ENCODE results near the gene ENOX1.

The ENOX1 gene

DNA sequence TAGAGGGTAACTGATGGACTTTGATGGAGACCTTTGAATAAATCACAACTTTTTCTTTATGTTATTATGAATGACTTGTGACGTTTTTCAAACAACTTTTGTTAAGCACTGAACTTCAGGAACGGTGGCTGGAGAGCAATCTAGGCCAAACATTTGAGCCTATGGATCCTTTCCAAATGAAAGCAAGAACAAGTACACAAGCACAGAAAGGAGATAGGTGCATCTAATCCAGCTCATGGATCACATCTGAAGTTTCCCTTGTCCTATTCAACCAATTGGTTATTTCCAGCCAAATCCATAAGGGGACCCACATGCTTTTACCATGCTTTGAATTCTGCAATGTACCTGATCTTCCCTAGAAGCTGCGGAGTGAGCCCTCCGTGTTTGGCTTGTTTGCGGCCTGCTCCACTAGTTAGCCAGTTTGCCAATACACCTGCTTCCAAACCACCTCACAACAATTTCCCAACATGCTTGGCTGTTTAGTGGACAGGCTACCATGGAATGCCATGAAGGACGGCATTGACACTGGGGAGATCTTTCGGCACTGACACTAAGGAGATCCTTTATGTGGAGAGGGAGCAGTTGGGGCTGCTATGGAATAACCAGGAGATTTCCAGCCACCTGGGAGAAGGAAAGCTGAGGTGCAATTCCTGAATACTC is 447.5 kb downstream of the ENOX1 start:
- no peak overlapping the region for H3K4me3 ChIP-seq (ENCODE audit: low read depth, low read length)
- H3K27ac ChIP-seq (ENCODE audit: extremely low read depth, low read depth, low read length) = no peak overlapping the region
- CTCF ChIA-PET = no interaction called here

More for the DNA sequence above, 447.5 kb downstream of the ENOX1 start:
- no peaks in the 10 kb centered on the region for H3K9me3 ChIP-seq (ENCODE audit: control insufficient read depth, insufficient read depth, low read depth, low read length)
- no peak for TF ChIP-seq ZNF830 (tag by site-specific recombination; IDR thresholded peaks at IDR 0.05; ENCODE audit: low read depth)
- TF ChIP-seq, protein P1, sequence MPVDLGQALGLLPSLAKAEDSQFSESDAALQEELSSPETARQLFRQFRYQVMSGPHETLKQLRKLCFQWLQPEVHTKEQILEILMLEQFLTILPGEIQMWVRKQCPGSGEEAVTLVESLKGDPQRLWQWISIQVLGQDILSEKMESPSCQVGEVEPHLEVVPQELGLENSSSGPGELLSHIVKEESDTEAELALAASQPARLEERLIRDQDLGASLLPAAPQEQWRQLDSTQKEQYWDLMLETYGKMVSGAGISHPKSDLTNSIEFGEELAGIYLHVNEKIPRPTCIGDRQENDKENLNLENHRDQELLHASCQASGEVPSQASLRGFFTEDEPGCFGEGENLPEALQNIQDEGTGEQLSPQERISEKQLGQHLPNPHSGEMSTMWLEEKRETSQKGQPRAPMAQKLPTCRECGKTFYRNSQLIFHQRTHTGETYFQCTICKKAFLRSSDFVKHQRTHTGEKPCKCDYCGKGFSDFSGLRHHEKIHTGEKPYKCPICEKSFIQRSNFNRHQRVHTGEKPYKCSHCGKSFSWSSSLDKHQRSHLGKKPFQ (tag by site-specific recombination; IDR thresholded peaks at IDR 0.05) = no peak
- no peak for TF ChIP-seq ZNF221 (tag by site-specific recombination; IDR thresholded peaks at IDR 0.05; ENCODE audit: borderline replicate concordance)
- no peak for TF ChIP-seq ZNF501 (tag by site-specific recombination; IDR thresholded peaks at IDR 0.05)
- TF ChIP-seq, protein P2, sequence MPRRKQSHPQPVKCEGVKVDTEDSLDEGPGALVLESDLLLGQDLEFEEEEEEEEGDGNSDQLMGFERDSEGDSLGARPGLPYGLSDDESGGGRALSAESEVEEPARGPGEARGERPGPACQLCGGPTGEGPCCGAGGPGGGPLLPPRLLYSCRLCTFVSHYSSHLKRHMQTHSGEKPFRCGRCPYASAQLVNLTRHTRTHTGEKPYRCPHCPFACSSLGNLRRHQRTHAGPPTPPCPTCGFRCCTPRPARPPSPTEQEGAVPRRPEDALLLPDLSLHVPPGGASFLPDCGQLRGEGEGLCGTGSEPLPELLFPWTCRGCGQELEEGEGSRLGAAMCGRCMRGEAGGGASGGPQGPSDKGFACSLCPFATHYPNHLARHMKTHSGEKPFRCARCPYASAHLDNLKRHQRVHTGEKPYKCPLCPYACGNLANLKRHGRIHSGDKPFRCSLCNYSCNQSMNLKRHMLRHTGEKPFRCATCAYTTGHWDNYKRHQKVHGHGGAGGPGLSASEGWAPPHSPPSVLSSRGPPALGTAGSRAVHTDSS (tag by site-specific recombination; IDR thresholded peaks at IDR 0.05) = no peak
- TF ChIP-seq ZNF560 (tag by site-specific recombination; IDR thresholded peaks at IDR 0.05; ENCODE audit: borderline replicate concordance) = no peak
- TF ChIP-seq, protein P3, sequence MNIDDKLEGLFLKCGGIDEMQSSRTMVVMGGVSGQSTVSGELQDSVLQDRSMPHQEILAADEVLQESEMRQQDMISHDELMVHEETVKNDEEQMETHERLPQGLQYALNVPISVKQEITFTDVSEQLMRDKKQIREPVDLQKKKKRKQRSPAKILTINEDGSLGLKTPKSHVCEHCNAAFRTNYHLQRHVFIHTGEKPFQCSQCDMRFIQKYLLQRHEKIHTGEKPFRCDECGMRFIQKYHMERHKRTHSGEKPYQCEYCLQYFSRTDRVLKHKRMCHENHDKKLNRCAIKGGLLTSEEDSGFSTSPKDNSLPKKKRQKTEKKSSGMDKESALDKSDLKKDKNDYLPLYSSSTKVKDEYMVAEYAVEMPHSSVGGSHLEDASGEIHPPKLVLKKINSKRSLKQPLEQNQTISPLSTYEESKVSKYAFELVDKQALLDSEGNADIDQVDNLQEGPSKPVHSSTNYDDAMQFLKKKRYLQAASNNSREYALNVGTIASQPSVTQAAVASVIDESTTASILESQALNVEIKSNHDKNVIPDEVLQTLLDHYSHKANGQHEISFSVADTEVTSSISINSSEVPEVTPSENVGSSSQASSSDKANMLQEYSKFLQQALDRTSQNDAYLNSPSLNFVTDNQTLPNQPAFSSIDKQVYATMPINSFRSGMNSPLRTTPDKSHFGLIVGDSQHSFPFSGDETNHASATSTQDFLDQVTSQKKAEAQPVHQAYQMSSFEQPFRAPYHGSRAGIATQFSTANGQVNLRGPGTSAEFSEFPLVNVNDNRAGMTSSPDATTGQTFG (tag by site-specific recombination; IDR thresholded peaks at IDR 0.05; ENCODE audit: borderline replicate concordance) = no peak
- no peak for TF ChIP-seq ZNF76 (tag by site-specific recombination; IDR thresholded peaks at IDR 0.05; ENCODE audit: borderline replicate concordance, low read depth)
- TF ChIP-seq YY1 (tag by site-specific recombination; IDR thresholded peaks at IDR 0.05) = no peak
- TF ChIP-seq, protein P4, sequence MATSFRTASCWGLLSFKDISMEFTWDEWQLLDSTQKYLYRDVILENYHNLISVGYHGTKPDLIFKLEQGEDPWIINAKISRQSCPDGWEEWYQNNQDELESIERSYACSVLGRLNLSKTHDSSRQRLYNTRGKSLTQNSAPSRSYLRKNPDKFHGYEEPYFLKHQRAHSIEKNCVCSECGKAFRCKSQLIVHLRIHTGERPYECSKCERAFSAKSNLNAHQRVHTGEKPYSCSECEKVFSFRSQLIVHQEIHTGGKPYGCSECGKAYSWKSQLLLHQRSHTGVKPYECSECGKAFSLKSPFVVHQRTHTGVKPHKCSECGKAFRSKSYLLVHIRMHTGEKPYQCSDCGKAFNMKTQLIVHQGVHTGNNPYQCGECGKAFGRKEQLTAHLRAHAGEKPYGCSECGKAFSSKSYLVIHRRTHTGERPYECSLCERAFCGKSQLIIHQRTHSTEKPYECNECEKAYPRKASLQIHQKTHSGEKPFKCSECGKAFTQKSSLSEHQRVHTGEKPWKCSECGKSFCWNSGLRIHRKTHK (tag by site-specific recombination; IDR thresholded peaks at IDR 0.05) = no peak
- no peak for TF ChIP-seq ZNF16 (tag by site-specific recombination; IDR thresholded peaks at IDR 0.05; ENCODE audit: low read depth)
- TF ChIP-seq GLIS2 (tag by site-specific recombination; IDR thresholded peaks at IDR 0.05) = no peak
- no peak for TF ChIP-seq HOXD13 (CRISPR knock-in tag; IDR thresholded peaks at IDR 0.05; ENCODE audit: borderline replicate concordance)
- TF ChIP-seq ZNF23 (tag by site-specific recombination; IDR thresholded peaks at IDR 0.05; ENCODE audit: borderline replicate concordance) = no peak
- TF ChIP-seq ZNF707 (tag by site-specific recombination; IDR thresholded peaks at IDR 0.05) = no peak
- TF ChIP-seq, protein P5, sequence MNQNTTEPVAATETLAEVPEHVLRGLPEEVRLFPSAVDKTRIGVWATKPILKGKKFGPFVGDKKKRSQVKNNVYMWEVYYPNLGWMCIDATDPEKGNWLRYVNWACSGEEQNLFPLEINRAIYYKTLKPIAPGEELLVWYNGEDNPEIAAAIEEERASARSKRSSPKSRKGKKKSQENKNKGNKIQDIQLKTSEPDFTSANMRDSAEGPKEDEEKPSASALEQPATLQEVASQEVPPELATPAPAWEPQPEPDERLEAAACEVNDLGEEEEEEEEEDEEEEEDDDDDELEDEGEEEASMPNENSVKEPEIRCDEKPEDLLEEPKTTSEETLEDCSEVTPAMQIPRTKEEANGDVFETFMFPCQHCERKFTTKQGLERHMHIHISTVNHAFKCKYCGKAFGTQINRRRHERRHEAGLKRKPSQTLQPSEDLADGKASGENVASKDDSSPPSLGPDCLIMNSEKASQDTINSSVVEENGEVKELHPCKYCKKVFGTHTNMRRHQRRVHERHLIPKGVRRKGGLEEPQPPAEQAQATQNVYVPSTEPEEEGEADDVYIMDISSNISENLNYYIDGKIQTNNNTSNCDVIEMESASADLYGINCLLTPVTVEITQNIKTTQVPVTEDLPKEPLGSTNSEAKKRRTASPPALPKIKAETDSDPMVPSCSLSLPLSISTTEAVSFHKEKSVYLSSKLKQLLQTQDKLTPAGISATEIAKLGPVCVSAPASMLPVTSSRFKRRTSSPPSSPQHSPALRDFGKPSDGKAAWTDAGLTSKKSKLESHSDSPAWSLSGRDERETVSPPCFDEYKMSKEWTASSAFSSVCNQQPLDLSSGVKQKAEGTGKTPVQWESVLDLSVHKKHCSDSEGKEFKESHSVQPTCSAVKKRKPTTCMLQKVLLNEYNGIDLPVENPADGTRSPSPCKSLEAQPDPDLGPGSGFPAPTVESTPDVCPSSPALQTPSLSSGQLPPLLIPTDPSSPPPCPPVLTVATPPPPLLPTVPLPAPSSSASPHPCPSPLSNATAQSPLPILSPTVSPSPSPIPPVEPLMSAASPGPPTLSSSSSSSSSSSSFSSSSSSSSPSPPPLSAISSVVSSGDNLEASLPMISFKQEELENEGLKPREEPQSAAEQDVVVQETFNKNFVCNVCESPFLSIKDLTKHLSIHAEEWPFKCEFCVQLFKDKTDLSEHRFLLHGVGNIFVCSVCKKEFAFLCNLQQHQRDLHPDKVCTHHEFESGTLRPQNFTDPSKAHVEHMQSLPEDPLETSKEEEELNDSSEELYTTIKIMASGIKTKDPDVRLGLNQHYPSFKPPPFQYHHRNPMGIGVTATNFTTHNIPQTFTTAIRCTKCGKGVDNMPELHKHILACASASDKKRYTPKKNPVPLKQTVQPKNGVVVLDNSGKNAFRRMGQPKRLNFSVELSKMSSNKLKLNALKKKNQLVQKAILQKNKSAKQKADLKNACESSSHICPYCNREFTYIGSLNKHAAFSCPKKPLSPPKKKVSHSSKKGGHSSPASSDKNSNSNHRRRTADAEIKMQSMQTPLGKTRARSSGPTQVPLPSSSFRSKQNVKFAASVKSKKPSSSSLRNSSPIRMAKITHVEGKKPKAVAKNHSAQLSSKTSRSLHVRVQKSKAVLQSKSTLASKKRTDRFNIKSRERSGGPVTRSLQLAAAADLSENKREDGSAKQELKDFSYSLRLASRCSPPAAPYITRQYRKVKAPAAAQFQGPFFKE (tag by site-specific recombination; IDR thresholded peaks at IDR 0.05; ENCODE audit: borderline replicate concordance) = no peak
- TF ChIP-seq ZNF146 (tag by site-specific recombination; IDR thresholded peaks at IDR 0.05) = no peak
- TF ChIP-seq, protein P6, sequence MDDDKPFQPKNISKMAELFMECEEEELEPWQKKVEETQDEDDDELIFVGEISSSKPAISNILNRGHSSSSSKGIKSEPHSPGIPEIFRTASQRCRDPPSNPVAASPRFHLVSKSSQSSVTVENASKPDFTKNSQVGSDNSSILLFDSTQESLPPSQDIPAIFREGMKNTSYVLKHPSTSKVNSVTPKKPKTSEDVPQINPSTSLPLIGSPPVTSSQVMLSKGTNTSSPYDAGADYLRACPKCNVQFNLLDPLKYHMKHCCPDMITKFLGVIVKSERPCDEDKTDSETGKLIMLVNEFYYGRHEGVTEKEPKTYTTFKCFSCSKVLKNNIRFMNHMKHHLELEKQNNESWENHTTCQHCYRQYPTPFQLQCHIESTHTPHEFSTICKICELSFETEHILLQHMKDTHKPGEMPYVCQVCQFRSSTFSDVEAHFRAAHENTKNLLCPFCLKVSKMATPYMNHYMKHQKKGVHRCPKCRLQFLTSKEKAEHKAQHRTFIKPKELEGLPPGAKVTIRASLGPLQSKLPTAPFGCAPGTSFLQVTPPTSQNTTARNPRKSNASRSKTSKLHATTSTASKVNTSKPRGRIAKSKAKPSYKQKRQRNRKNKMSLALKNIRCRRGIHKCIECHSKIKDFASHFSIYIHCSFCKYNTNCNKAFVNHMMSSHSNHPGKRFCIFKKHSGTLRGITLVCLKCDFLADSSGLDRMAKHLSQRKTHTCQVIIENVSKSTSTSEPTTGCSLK (tag by site-specific recombination; IDR thresholded peaks at IDR 0.05) = no peak
- TF ChIP-seq ZNF423 (tag by site-specific recombination; IDR thresholded peaks at IDR 0.05) = no peak
- TF ChIP-seq KLF16 (tag by site-specific recombination; IDR thresholded peaks at IDR 0.05) = no peak
- POLR2A ChIA-PET = no interaction called here
- no peaks in the 10 kb centered on the region for H3K4me1 ChIP-seq (ENCODE audit: control insufficient read depth, insufficient read depth, low read length)
- no peaks in the 10 kb centered on the region for H3K36me3 ChIP-seq (ENCODE audit: control insufficient read depth in 2 of 2, insufficient read depth in 1 of 2, low read length in 2 of 2)

Measured in HEK293 (cell line).